Stimulated activated CD4-positive, alpha-beta T cell treated with anti-CD3 and anti-CD28 coated beads, Interleukin-4, amount 100 ng/mL, for 48 hours (primary cell): ENCODE data around the gene ZRANB1.

Experiments
- DNase-seq, 2 donors: peaks; one replicate each; pipeline ENCODE4 v3.0.0-alpha.2; 2020; ENCODE audit warnings: low read depth in 2 of 2

ZRANB1 gene

GRCh38 chr10:125034675-125035074 is 92.8 kb downstream of the ZRANB1 start:
- no peak for DNase-seq

- DNase-seq = no peak
Observed at GRCh38 chr10:125035136-125035535, 93.2 kb downstream of the ZRANB1 start.

GRCh38 chr10:125035588-125036295 is 93.8 kb downstream of the ZRANB1 start:
- no peak for DNase-seq

- DNase-seq = no peak
Observed at GRCh38 chr10:125037145-125037877, 95.4 kb downstream of the ZRANB1 start.
